Fibroblast of the aortic adventitia (primary cell): ENCODE data around the gene ADAMTS3. TPM values are rescaled to one million over a fixed set of nuclear protein-coding genes. Genes with fewer than 3 reads are reported as not detected.

Experiments used
- DNase-seq: peaks from one replicate; pipeline ENCODE4 v3.0.0-alpha.2; 2010; ENCODE audit warnings: low read depth
- H3K4me3 ChIP-seq: 2 replicates; pipeline ENCODE4 v1.5.1; 2011; ENCODE audit warnings: low read depth, mild to moderate bottlenecking, control low read depth, low read length, moderate library complexity
- CTCF ChIP-seq: IDR thresholded peaks from 2 replicates; pipeline ENCODE4 v1.5.1; 2011; ENCODE audit warnings: mild to moderate bottlenecking, low read length, control low read depth, inconsistent platforms; ENCODE audit not compliant: insufficient read depth
- total RNA-seq: library from RNA; depleted of rRNA; stranded (reverse); fragments of >200 nt; gene quantifications from 2 replicates; pipeline ENCODE4 v1.2.3, GENCODE V29; 2012; ENCODE audit warnings: low replicate concordance

Gene ADAMTS3
- total RNA-seq, 1 donor, result 20.3 TPM

GRCh38 chr4:72531322-72531721, 37.7 kb downstream of the ADAMTS3 start:
- TF ChIP-seq CTCF, result no peak
- DNase-seq, result no peak
- H3K4me3 ChIP-seq, result no peak overlapping the region

- no peak for DNase-seq
- TF ChIP-seq CTCF, result no peak
Observed at GRCh38 chr4:72529148-72529822, 39.7 kb downstream of the ADAMTS3 start.

GRCh38 chr4:72527038-72527646, 41.9 kb downstream of the ADAMTS3 start:
- peak; percentile 21 for TF ChIP-seq CTCF
- no peak for DNase-seq
- H3K4me3 ChIP-seq, result no peak overlapping the region

More at GRCh38 chr4:72529148-72529822, 39.7 kb downstream of the ADAMTS3 start:
- no peak overlapping the region for H3K4me3 ChIP-seq

- H3K4me3 ChIP-seq, result no peak overlapping the region
- peak; percentile 83 for DNase-seq
- no peak for TF ChIP-seq CTCF
Observed at GRCh38 chr4:72525938-72526337, 43.1 kb downstream of the ADAMTS3 start.

- H3K4me3 ChIP-seq, result no peak overlapping the region
- DNase-seq, result no peak
- TF ChIP-seq CTCF, result no peak
Observed at GRCh38 chr4:72522440-72522839, 46.6 kb downstream of the ADAMTS3 start.

GRCh38 chr4:72513227-72513626, 55.8 kb downstream of the ADAMTS3 start:
- no peak for DNase-seq
- H3K4me3 ChIP-seq, result no peak overlapping the region
- no peak for TF ChIP-seq CTCF
